K562 (cell line): ENCODE measurements around the gene GLRX2. TPM values are rescaled to one million over a fixed set of nuclear protein-coding genes. Genes with fewer than 3 reads are reported as not detected.

Experiments used
- ARHGAP35 ChIP-seq: fragments of 450-650 bp; IDR thresholded peaks from 2 replicates; pipeline ENCODE4 v1.6.1; 2018; ENCODE audit not compliant: partially characterized antibody
- BCOR ChIP-seq: fragments of 450-650 bp; IDR thresholded peaks from 2 replicates; pipeline ENCODE4 v1.6.1; 2016
- CBX3 ChIP-seq, 2 experiments: IDR thresholded peaks; 1 replicate in 1 of 2; 2 replicates in 1 of 2; pipeline ENCODE4 v1.6.1; 2012; ENCODE audit warnings: inconsistent platforms in 2 of 2, low read length in 2 of 2, borderline replicate concordance in 1 of 2, control low read depth in 1 of 2
- CC2D1A ChIP-seq: fragments of 450-650 bp; IDR thresholded peaks from 2 replicates; pipeline ENCODE4 v1.6.1; 2017; ENCODE audit warnings: mild to moderate bottlenecking
- EP300 ChIP-seq: IDR thresholded peaks from 2 replicates; pipeline ENCODE4 v1.6.1; 2012; ENCODE audit warnings: low read length, improper control_type of control experiment
- KDM1A ChIP-seq, 2 experiments: fragments of 450-650 bp; IDR thresholded peaks; 2 replicates each; pipeline ENCODE4 v1.6.1; 2016; ENCODE audit warnings: mild to moderate bottlenecking in 2 of 2
- MEIS2 ChIP-seq: fragments of 450-650 bp; IDR thresholded peaks from 2 replicates; pipeline ENCODE4 v1.6.1; 2014; ENCODE audit warnings: mild to moderate bottlenecking; ENCODE audit not compliant: partially characterized antibody
- NR2C2 ChIP-seq, 2 experiments: fragments of 200-800 bp in 1 of 2; sonication (Bioruptor generic) in 1 of 2; sonication (generic) in 1 of 2; formaldehyde crosslinking in 1 of 2; IDR thresholded peaks; 2 replicates each; pipeline versions ENCODE4 v1.6.1 to v1.8.0; 2016 to 2022; ENCODE audit warnings: mild to moderate bottlenecking in 1 of 2, missing compliant biosample characterization in 1 of 2, missing genetic modification characterization in 1 of 2, missing genetic modification reagents in 1 of 2
- POLR2AphosphoS5 ChIP-seq: IDR thresholded peaks from 2 replicates; pipeline ENCODE4 v1.6.1; 2011; ENCODE audit warnings: mild to moderate bottlenecking, low read depth, low read length, moderate library complexity; ENCODE audit not compliant: control insufficient read depth, insufficient read depth
- SIN3A ChIP-seq, 2 experiments: fragments of 150-350 bp in 1 of 2; IDR thresholded peaks; 2 replicates each; pipeline ENCODE4 v1.6.1; 2011 to 2016; ENCODE audit warnings: borderline replicate concordance in 2 of 2, low read depth in 2 of 2, low read length in 2 of 2, mild to moderate bottlenecking in 2 of 2, moderate library complexity in 2 of 2; ENCODE audit not compliant: control insufficient read depth in 1 of 2
- SLC30A9 ChIP-seq: fragments of 250-450 bp; sonication (Bioruptor Pico); IDR thresholded peaks from 2 replicates; pipeline ENCODE4 v1.8.0; 2022; ENCODE audit warnings: mild to moderate bottlenecking, moderate library complexity
- TCF15 ChIP-seq: fragments of 250-450 bp; sonication (Bioruptor Pico); IDR thresholded peaks from 2 replicates; pipeline ENCODE4 v1.8.0; 2022; ENCODE audit warnings: moderate library complexity, mild to moderate bottlenecking, inconsistent platforms
- TGIF2 ChIP-seq: sonication (generic); formaldehyde crosslinking; IDR thresholded peaks from 2 replicates; pipeline ENCODE4 v1.8.1; 2022; ENCODE audit warnings: mild to moderate bottlenecking, missing genetic modification reagents, moderate library complexity
- TRIM24 ChIP-seq, 2 experiments: fragments of 450-650 bp; IDR thresholded peaks; 2 replicates each; pipeline ENCODE4 v1.6.1; 2016
- U2AF1 ChIP-seq: fragments of 200-400 bp; formaldehyde crosslinking; optimal IDR thresholded peaks from 2 replicates; pipeline ENCODE3; 2017; ENCODE audit warnings: mild to moderate bottlenecking, low read depth, low read length, moderate library complexity
- ZC3H11A ChIP-seq: IDR thresholded peaks from 2 replicates; pipeline ENCODE4 v1.6.1; 2012; ENCODE audit warnings: low read depth, low read length, improper control_type of control experiment
- ZNF274 ChIP-seq: IDR thresholded peaks from 2 replicates; pipeline ENCODE4 v1.6.1; 2011; ENCODE audit warnings: low read depth, mild to moderate bottlenecking, low read length, moderate library complexity, borderline replicate concordance
- ZNF354B ChIP-seq: fragments of 250-450 bp; sonication (Bioruptor Pico); IDR thresholded peaks from 2 replicates; pipeline ENCODE4 v1.4.0; 2020
- polyA plus RNA-seq, 8 experiments: library from polyadenylated mRNA; depleted of rRNA in 4 of 8; stranded (reverse) in 5 of 8; unstranded in 3 of 8; fragments of >200 nt; fragmentation: Nextera tagmentation in 2 of 8; fragmentation: Illumina TruSeq in 1 of 8; extraction: Ambion mirVana in 2 of 8; extraction: Trizol in 1 of 8; gene quantifications; 2 replicates each; pipeline versions ENCODE4 v1.2.1 to v1.2.3, GENCODE V29; 2011 to 2014; ENCODE audit warnings: inconsistent platforms in 1 of 8, missing spikeins in 1 of 8
- total RNA-seq, 7 experiments: library from RNA; depleted of rRNA in 6 of 7; stranded (reverse); fragments of >200 nt in 6 of 7; fragmentation: Illumina TruSeq in 2 of 7; extraction: Trizol in 2 of 7; gene quantifications; 2 replicates each; pipeline versions ENCODE4 v1.2.1 to v1.2.3, GENCODE V29; 2011 to 2021; ENCODE audit warnings: low replicate concordance in 1 of 7
- TF ChIP-seq, protein P1 (sequence below): fragments of 250-450 bp; sonication (Bioruptor Pico); IDR thresholded peaks from 2 replicates; pipeline ENCODE4 v1.5.0; 2021
- TF ChIP-seq, protein P2 (sequence below): sonication (generic); formaldehyde crosslinking; IDR thresholded peaks from 2 replicates; pipeline ENCODE4 v1.8.0; 2023; ENCODE audit warnings: mild to moderate bottlenecking, missing genetic modification reagents
- TF ChIP-seq, protein P3 (sequence below): fragments of 250-450 bp; sonication (Bioruptor Pico); IDR thresholded peaks from 2 replicates; pipeline ENCODE4 v1.9.0; 2021; ENCODE audit warnings: mild to moderate bottlenecking
- TF ChIP-seq, protein P4 (sequence below), 2 experiments: fragments of 150-350 bp in 1 of 2; IDR thresholded peaks; 2 replicates each; pipeline ENCODE4 v1.6.1; 2012 to 2016; ENCODE audit warnings: low read depth in 2 of 2, low read length in 2 of 2, mild to moderate bottlenecking in 1 of 2, moderate library complexity in 1 of 2

GLRX2 gene
- total and polyA plus RNA-seq, 9 of the 15 experiments (the other 6 are each of a cell fraction or from before 2014, with no cell fraction given), result 13.3 to 82.6 (median 55.1) TPM

DNA sequence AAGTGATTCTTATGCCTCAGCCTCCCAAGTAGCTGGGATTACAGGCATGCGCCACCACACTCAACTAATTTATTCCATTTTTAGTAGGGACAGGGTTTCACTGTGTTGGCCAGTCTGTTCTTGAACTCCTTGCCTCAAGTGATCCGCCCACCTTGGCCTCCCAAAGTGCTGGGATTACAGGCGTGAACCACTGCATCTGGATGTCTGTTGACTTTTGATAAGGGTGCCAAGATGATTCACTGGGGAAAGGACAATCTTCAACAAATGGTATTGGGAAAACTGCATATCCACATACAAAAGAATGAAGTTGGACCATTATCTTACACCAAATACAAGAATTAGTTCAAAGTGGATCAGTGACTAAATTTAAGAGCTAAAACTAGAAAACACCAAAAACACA is 26.0 kb downstream of the GLRX2 start (continued):
- TF ChIP-seq ZNF274 (no peak), SLC30A9 (CRISPR knock-in tag) (no peak), ZNF354B (CRISPR knock-in tag) (no peak), TCF15 (CRISPR knock-in tag) (no peak), MEIS2 (peak; percentile 66), CBX3 (IDR thresholded peaks at IDR 0.05; ENCODE audit: borderline replicate concordance in 1 of 2, low read length in 2 of 2) (peak in 1 of 2 experiments; percentile 41; a peak in 1 of 3 replicates), POLR2AphosphoS5 (peak; percentile 61; the same call in 1 of the 2 replicates), EP300 (peak; percentile 20; the same call in 1 of the 2 replicates), ZC3H11A (no peak), U2AF1 (no peak), TGIF2 (CRISPR knock-in tag) (no peak), NR2C2 (CRISPR knock-in tag; IDR thresholded peaks at IDR 0.05) (no peak), NR2C2 (tag; IDR thresholded peaks at IDR 0.05) (no peak), SIN3A (IDR thresholded peaks at IDR 0.05; ENCODE audit: borderline replicate concordance in 2 of 2, control insufficient read depth in 1 of 2, low read depth in 2 of 2, low read length in 2 of 2) (no peak), KDM1A (IDR thresholded peaks at IDR 0.05) (peak; percentile 74 to 78; a peak in 3 of 4 replicates), ARHGAP35 (no peak), CC2D1A (peak; percentile 12; the same call in 1 of the 2 replicates), BCOR (peak; percentile 23; the same call in 1 of the 2 replicates), TRIM24 (IDR thresholded peaks at IDR 0.05) (peak; percentile 66 to 75; a peak in 3 of 4 replicates)
- TF ChIP-seq, protein P1, sequence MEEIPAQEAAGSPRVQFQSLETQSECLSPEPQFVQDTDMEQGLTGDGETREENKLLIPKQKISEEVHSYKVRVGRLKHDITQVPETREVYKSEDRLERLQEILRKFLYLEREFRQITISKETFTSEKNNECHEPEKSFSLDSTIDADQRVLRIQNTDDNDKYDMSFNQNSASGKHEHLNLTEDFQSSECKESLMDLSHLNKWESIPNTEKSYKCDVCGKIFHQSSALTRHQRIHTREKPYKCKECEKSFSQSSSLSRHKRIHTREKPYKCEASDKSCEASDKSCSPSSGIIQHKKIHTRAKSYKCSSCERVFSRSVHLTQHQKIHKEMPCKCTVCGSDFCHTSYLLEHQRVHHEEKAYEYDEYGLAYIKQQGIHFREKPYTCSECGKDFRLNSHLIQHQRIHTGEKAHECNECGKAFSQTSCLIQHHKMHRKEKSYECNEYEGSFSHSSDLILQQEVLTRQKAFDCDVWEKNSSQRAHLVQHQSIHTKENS, result no peak
- TF ChIP-seq, protein P2, sequence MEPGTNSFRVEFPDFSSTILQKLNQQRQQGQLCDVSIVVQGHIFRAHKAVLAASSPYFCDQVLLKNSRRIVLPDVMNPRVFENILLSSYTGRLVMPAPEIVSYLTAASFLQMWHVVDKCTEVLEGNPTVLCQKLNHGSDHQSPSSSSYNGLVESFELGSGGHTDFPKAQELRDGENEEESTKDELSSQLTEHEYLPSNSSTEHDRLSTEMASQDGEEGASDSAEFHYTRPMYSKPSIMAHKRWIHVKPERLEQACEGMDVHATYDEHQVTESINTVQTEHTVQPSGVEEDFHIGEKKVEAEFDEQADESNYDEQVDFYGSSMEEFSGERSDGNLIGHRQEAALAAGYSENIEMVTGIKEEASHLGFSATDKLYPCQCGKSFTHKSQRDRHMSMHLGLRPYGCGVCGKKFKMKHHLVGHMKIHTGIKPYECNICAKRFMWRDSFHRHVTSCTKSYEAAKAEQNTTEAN (CRISPR knock-in tag), result no peak
- TF ChIP-seq, protein P3, sequence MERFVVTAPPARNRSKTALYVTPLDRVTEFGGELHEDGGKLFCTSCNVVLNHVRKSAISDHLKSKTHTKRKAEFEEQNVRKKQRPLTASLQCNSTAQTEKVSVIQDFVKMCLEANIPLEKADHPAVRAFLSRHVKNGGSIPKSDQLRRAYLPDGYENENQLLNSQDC (CRISPR knock-in tag), result no peak
- TF ChIP-seq, protein P4, sequence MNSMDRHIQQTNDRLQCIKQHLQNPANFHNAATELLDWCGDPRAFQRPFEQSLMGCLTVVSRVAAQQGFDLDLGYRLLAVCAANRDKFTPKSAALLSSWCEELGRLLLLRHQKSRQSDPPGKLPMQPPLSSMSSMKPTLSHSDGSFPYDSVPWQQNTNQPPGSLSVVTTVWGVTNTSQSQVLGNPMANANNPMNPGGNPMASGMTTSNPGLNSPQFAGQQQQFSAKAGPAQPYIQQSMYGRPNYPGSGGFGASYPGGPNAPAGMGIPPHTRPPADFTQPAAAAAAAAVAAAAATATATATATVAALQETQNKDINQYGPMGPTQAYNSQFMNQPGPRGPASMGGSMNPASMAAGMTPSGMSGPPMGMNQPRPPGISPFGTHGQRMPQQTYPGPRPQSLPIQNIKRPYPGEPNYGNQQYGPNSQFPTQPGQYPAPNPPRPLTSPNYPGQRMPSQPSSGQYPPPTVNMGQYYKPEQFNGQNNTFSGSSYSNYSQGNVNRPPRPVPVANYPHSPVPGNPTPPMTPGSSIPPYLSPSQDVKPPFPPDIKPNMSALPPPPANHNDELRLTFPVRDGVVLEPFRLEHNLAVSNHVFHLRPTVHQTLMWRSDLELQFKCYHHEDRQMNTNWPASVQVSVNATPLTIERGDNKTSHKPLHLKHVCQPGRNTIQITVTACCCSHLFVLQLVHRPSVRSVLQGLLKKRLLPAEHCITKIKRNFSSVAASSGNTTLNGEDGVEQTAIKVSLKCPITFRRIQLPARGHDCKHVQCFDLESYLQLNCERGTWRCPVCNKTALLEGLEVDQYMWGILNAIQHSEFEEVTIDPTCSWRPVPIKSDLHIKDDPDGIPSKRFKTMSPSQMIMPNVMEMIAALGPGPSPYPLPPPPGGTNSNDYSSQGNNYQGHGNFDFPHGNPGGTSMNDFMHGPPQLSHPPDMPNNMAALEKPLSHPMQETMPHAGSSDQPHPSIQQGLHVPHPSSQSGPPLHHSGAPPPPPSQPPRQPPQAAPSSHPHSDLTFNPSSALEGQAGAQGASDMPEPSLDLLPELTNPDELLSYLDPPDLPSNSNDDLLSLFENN (IDR thresholded peaks at IDR 0.05; ENCODE audit: low read depth in 2 of 2, low read length in 2 of 2), result no peak
